Neural cell (in vitro differentiated cells): ENCODE measurements around the gene SREK1IP1. TPM values are rescaled to one million over a fixed set of nuclear protein-coding genes. Genes with fewer than 3 reads are reported as not detected.

Experiments used
- H2AFZ ChIP-seq: fragments of 200-600, 300-800 bp; sonication (generic), shearing (Covaris generic); 2 replicates; pipeline ENCODE4 v1.6.0; 2014; ENCODE audit warnings: low read depth, mild to moderate bottlenecking, antibody characterized with exemption, low read length, moderate library complexity
- H3F3A ChIP-seq: fragments of 200-600 bp; shearing (Covaris generic); 2 replicates; pipeline ENCODE4 v1.6.1; 2016; ENCODE audit warnings: mild to moderate bottlenecking, moderate library complexity, mixed read lengths, antibody characterized with exemption, low read length; ENCODE audit not compliant: insufficient read depth, poor library complexity, severe bottlenecking
- H3K27ac ChIP-seq: fragments of 200-600, 300-800 bp; sonication (generic), shearing (Covaris generic); 2 replicates; pipeline ENCODE4 v1.5.1; 2014; ENCODE audit warnings: mild to moderate bottlenecking, low read length, moderate library complexity
- H3K27me3 ChIP-seq: fragments of 300-800, 200-600 bp; sonication (generic), shearing (Covaris generic); 2 replicates; pipeline ENCODE4 v1.6.0; 2014; ENCODE audit warnings: mild to moderate bottlenecking, low read depth, low read length, moderate library complexity; ENCODE audit not compliant: insufficient read depth
- H3K36me3 ChIP-seq: fragments of 300-800, 200-600 bp; sonication (generic), shearing (Covaris generic); 2 replicates; pipeline ENCODE4 v1.5.1; 2014; ENCODE audit warnings: mild to moderate bottlenecking, antibody characterized with exemption, low read length, moderate library complexity; ENCODE audit not compliant: insufficient read depth
- H3K4me2 ChIP-seq: fragments of 300-800, 200-600 bp; sonication (generic), shearing (Covaris generic); 2 replicates; pipeline ENCODE4 v1.6.0; 2014; ENCODE audit warnings: mild to moderate bottlenecking, low read length
- H3K4me3 ChIP-seq: fragments of 300-800, 200-600 bp; sonication (generic), shearing (Covaris generic); 2 replicates; pipeline ENCODE4 v1.5.1; 2014; ENCODE audit warnings: mild to moderate bottlenecking, low read length, moderate library complexity
- H3K79me2 ChIP-seq: fragments of 200-600 bp; shearing (Covaris generic); replicated peaks from 2 replicates; pipeline ENCODE4 v1.6.0; 2014; ENCODE audit warnings: mild to moderate bottlenecking, low read length, moderate library complexity; ENCODE audit not compliant: insufficient read depth
- H3K9ac ChIP-seq: fragments of 300-800, 200-600 bp; sonication (generic), shearing (Covaris generic); 2 replicates; pipeline ENCODE4 v1.6.1; 2016; ENCODE audit warnings: mild to moderate bottlenecking, low read length, mixed read lengths
- H3K9me2 ChIP-seq: fragments of 200-600 bp; shearing (Covaris generic); 2 replicates; pipeline ENCODE4 v1.6.1; 2016; ENCODE audit warnings: mild to moderate bottlenecking, low read length, mixed read lengths; ENCODE audit not compliant: insufficient read depth
- H3K9me3 ChIP-seq: fragments of 200-600, 300-800 bp; sonication (generic), shearing (Covaris generic); 2 replicates; pipeline ENCODE4 v1.6.1; 2016; ENCODE audit warnings: mild to moderate bottlenecking, mixed run types, low read length, moderate library complexity, mixed read lengths
- H4K20me1 ChIP-seq: fragments of 200-600 bp; shearing (Covaris generic); 2 replicates; pipeline ENCODE4 v1.6.1; 2016; ENCODE audit warnings: mild to moderate bottlenecking, mixed run types; ENCODE audit not compliant: insufficient read depth
- CTCF ChIP-seq: fragments of 450-650 bp; IDR thresholded peaks from 2 replicates; pipeline ENCODE4 v1.5.1; 2014; ENCODE audit warnings: antibody characterized with exemption, mild to moderate bottlenecking, moderate library complexity; ENCODE audit not compliant: poor library complexity, severe bottlenecking
- EP300 ChIP-seq: fragments of 450-650 bp; conservative IDR thresholded peaks from 2 replicates; pipeline ENCODE4 v1.6.1; 2014; ENCODE audit warnings: antibody characterized with exemption, mild to moderate bottlenecking, moderate library complexity; ENCODE audit not compliant: poor library complexity, severe bottlenecking
- EZH2 ChIP-seq: fragments of 200-600, 300-800 bp; shearing (Covaris generic), sonication (generic); IDR thresholded peaks from 2 replicates; pipeline ENCODE4 v1.6.1; 2014; ENCODE audit warnings: antibody characterized with exemption, low read length, borderline replicate concordance, mild to moderate bottlenecking; ENCODE audit not compliant: insufficient read depth, poor library complexity, severe bottlenecking
- MXI1 ChIP-seq: fragments of 450-650 bp; conservative IDR thresholded peaks from 2 replicates; pipeline ENCODE4 v1.6.1; 2014; ENCODE audit warnings: antibody characterized with exemption, mild to moderate bottlenecking; ENCODE audit not compliant: poor library complexity, severe bottlenecking
- POLR2AphosphoS5 ChIP-seq: IDR thresholded peaks from 2 replicates; pipeline ENCODE4 v1.6.1; 2012
- RAD21 ChIP-seq: fragments of 450-650 bp; conservative IDR thresholded peaks from 2 replicates; pipeline ENCODE4 v1.6.1; 2014; ENCODE audit warnings: antibody characterized with exemption, mild to moderate bottlenecking, moderate library complexity
- REST ChIP-seq: IDR thresholded peaks from 2 replicates; pipeline ENCODE4 v1.6.1; 2012; ENCODE audit warnings: borderline replicate concordance
- SMC3 ChIP-seq: fragments of 450-650 bp; conservative IDR thresholded peaks from 2 replicates; pipeline ENCODE4 v1.6.1; 2014; ENCODE audit warnings: antibody characterized with exemption, mild to moderate bottlenecking, moderate library complexity; ENCODE audit not compliant: poor library complexity
- TAF1 ChIP-seq: IDR thresholded peaks from 2 replicates; pipeline ENCODE4 v1.6.1; 2012; ENCODE audit warnings: low read depth
- polyA plus RNA-seq: library from polyadenylated mRNA; depleted of rRNA; stranded (reverse); fragments of >200 nt; gene quantifications from 2 replicates; pipeline ENCODE4 v1.2.3, GENCODE V29; 2014

The SREK1IP1 gene
- polyA plus RNA-seq, 1 donor from 2014 or later: 23.5 TPM

- no peaks in the 10 kb centered on the region for H3K9me2 ChIP-seq
These were observed 25.7 kb upstream of the SREK1IP1 start for GRCh38 chr5:64794053-64794770.

GRCh38 chr5:64792469-64792868 lies 24.0 kb upstream of the SREK1IP1 start:
- no peaks in the 10 kb centered on the region for H4K20me1 ChIP-seq
- no peaks in the 10 kb centered on the region for H3K9me3 ChIP-seq
- H3K27me3 ChIP-seq: no peaks in the 10 kb centered on the region
- no peak overlapping the region for H3K9ac ChIP-seq
- H3K27ac ChIP-seq: no peak overlapping the region
- H3K9me2 ChIP-seq: no peaks in the 10 kb centered on the region
- H3K4me2 ChIP-seq: no peak overlapping the region
- no peak overlapping the region for H2AFZ ChIP-seq
- no peak overlapping the region for H3K4me3 ChIP-seq
- no peaks in the 10 kb centered on the region for H3F3A ChIP-seq
- no peaks in the 10 kb centered on the region for H3K36me3 ChIP-seq
- H3K79me2 ChIP-seq: no peaks in the 10 kb centered on the region
- TF ChIP-seq RAD21 (no peak), TAF1 (no peak), CTCF (no peak), POLR2AphosphoS5 (no peak), MXI1 (no peak), EZH2 (no peak), EP300 (no peak)

More at GRCh38 chr5:64794053-64794770, 25.7 kb upstream of the SREK1IP1 start:
- H3K9ac ChIP-seq: no peak overlapping the region
- H3K36me3 ChIP-seq: no peaks in the 10 kb centered on the region
- no peaks in the 10 kb centered on the region for H3K79me2 ChIP-seq
- no peaks in the 10 kb centered on the region for H3F3A ChIP-seq
- no peak overlapping the region for H3K4me2 ChIP-seq
- H3K27me3 ChIP-seq: no peaks in the 10 kb centered on the region
- no peaks in the 10 kb centered on the region for H3K9me3 ChIP-seq
- no peak for TF ChIP-seq EP300
- no peak for TF ChIP-seq TAF1
- TF ChIP-seq MXI1: no peak
- no peak for TF ChIP-seq SMC3
- TF ChIP-seq CTCF: no peak
- TF ChIP-seq REST: no peak
- TF ChIP-seq RAD21: no peak
- TF ChIP-seq EZH2: no peak
- no peak for TF ChIP-seq POLR2AphosphoS5
- H4K20me1 ChIP-seq: no peaks in the 10 kb centered on the region
- H3K27ac ChIP-seq: no peak overlapping the region
- H2AFZ ChIP-seq: no peak overlapping the region
- H3K4me3 ChIP-seq: no peak overlapping the region
